Stomach (tissue), 9 donors: ENCODE data around the gene TRPM3. TPM values are rescaled to one million over a fixed set of nuclear protein-coding genes. Genes with fewer than 3 reads are reported as not detected.

ENCODE experiments used
- DNase-seq, 2 donors: peaks; one replicate each; pipeline versions ENCODE4 v3.0.0 to v3.0.0-alpha.2; 2013 to 2019
- H3K27ac ChIP-seq, 5 donors: fragments of 200-600 bp in 4 of 5; sonication (generic) in 4 of 5; one replicate each; pipeline ENCODE4 v1.5.1; 2013 to 2019; ENCODE audit warnings: mild to moderate bottlenecking in 1 of 5, moderate library complexity in 1 of 5
- H3K27me3 ChIP-seq, 3 donors: fragments of 200-600 bp; sonication (generic); one replicate each; pipeline ENCODE4 v1.5.1; 2017 to 2019; ENCODE audit warnings: mixed run types in 1 of 3
- H3K36me3 ChIP-seq, 4 donors: fragments of 200-600 bp; sonication (generic); 1 replicate in 3 of 4; 2 replicates in 1 of 4; pipeline ENCODE4 v1.5.1; 2016 to 2019
- H3K4me1 ChIP-seq, 4 donors: fragments of 200-600 bp; sonication (generic); one replicate each; pipeline ENCODE4 v1.5.1; 2016 to 2019
- H3K4me3 ChIP-seq, 4 donors: fragments of 200-600 bp; sonication (generic) in 3 of 4; one replicate each; pipeline ENCODE4 v1.5.1; 2016 to 2019; ENCODE audit warnings: mild to moderate bottlenecking in 1 of 4
- H3K9me3 ChIP-seq, 4 donors: fragments of 200-600 bp; sonication (generic); one replicate each; pipeline ENCODE4 v1.5.1; 2016 to 2019
- CTCF ChIP-seq, 7 experiments: fragments of 450-650 bp in 4 of 7; fragments of 200-600 bp in 3 of 7; sonication (generic) in 3 of 7; IDR thresholded peaks; one replicate each; pipeline ENCODE4 v1.5.1; 2016 to 2019; ENCODE audit warnings: antibody characterized with exemption in 7 of 7, control low read depth in 2 of 7, mild to moderate bottlenecking in 1 of 7
- POLR2AphosphoS5 ChIP-seq, 3 donors: sonication (generic); formaldehyde crosslinking; IDR thresholded peaks; one replicate each; pipeline ENCODE4 v1.6.1; 2016; ENCODE audit warnings: antibody characterized with exemption in 3 of 3
- WGBS, 5 donors: extraction: QIAGEN DNeasy Blood & Tissue Kit in 3 of 5; methylation state at CpG; one replicate each; pipeline versions ENCODE4 v1.1.5 to v1.1.7; 2013 to 2018; 5-methylcytosine and 5-hydroxymethylcytosine counted together
- intact Hi-C: fragments of 100-400 bp; cut with DNase I; formaldehyde crosslinking; loops from one replicate; pipeline ENCODE4 v1.15.1; 2023; ENCODE audit warnings: low total_unique reads
- polyA plus RNA-seq, 3 donors: library from polyadenylated mRNA; stranded (reverse); fragments of 200-250 nt; gene quantifications; one replicate each; pipeline ENCODE4 v1.2.3, GENCODE V29; 2013
- small RNA-seq, 4 donors: library from RNA; depleted of rRNA; stranded (forward); fragments of <200 nt; gene quantifications; one replicate each; pipeline ENCODE3, GENCODE V24; 2016
- total RNA-seq, 5 donors: library from RNA; depleted of rRNA; stranded (reverse); fragments of >200 nt; gene quantifications; one replicate each; pipeline versions ENCODE4 v1.1.0 to v1.2.3, GENCODE V29; 2014 to 2016
- donor health status: healthy with polysubstance abuse.
- donor health status: Bipolar disorder and iron deficiency.
- donor health status: healthy.

Gene TRPM3
- total and polyA plus RNA-seq, 8 donors: 0.03 to 6.2 (median 1.5) TPM

- H3K4me1 ChIP-seq: peaks cover 41 to 95% (median 81%) of the 10 kb centered on the region in 4 donors
- peak overlapping the region in 2 of 4 donors; percentile 7 to 11 for H3K4me3 ChIP-seq
- no peaks in the 10 kb centered on the region for H3K27me3 ChIP-seq
- TF ChIP-seq POLR2AphosphoS5 (IDR thresholded peaks at IDR 0.05) (peak in 1 of 3 donors; percentile 18), CTCF (IDR thresholded peaks at IDR 0.05) (no peak)
- no peaks in the 10 kb centered on the region for H3K9me3 ChIP-seq
- no peaks in the 10 kb centered on the region for H3K36me3 ChIP-seq
- DNase-seq: peak; percentile 25 to 34
- WGBS, 5 donors: 35 to 40% (median 39%) methylated on average over 5 of the region's 5 CpGs
- peak overlapping the region; percentile 93 to 97 (median 96) for H3K27ac ChIP-seq
- intact Hi-C loops: loop anchor here (10.0 kb wide), 1 partner anchor 55 kb away; no protein-coding TSS in a partner anchor
Measured at GRCh38 chr9:70479880-70480291, 641.5 kb downstream of the TRPM3 start.

Small RNA genes lying within 50 kb of the gene (small RNA-seq; reads per million reads assigned to genes)
- gene MIR204: 62.9 to 153 (median 120) reads per million in 4 donors
- gene RN7SL726P: 0 reads per million in 4 donors
